IgD-negative memory B cell (primary cell): ENCODE results near the gene RAB40C. TPM values are rescaled to one million over a fixed set of nuclear protein-coding genes. Genes with fewer than 3 reads are reported as not detected.

Source experiments
- H3K27ac Mint-ChIP-seq, 3 donors: one replicate each; pipeline ENCODE4 v1.8.0; 2020 to 2022; ENCODE audit warnings: mild to moderate bottlenecking in 3 of 3, mixed read lengths in 3 of 3, moderate library complexity in 1 of 3
- H3K27me3 Mint-ChIP-seq: one replicate; pipeline ENCODE4 v1.8.0; 2021; ENCODE audit warnings: mixed read lengths
- H3K36me3 Mint-ChIP-seq: one replicate; pipeline ENCODE4 v1.8.0; 2020; ENCODE audit warnings: mild to moderate bottlenecking, mixed read lengths
- H3K4me1 Mint-ChIP-seq, 3 donors: one replicate each; pipeline ENCODE4 v1.8.0; 2020 to 2022; ENCODE audit warnings: mixed read lengths in 3 of 3, mild to moderate bottlenecking in 1 of 3
- H3K4me3 Mint-ChIP-seq, 4 donors: one replicate each; pipeline ENCODE4 v1.8.0; 2020 to 2022; ENCODE audit warnings: mild to moderate bottlenecking in 4 of 4, mixed read lengths in 4 of 4, moderate library complexity in 3 of 4
- H3K9me3 Mint-ChIP-seq, 3 donors: one replicate each; pipeline ENCODE4 v1.8.0; 2020 to 2021; ENCODE audit warnings: mixed read lengths in 3 of 3, mild to moderate bottlenecking in 1 of 3
- polyA plus RNA-seq: library from polyadenylated mRNA; unstranded; fragments of 300-500 nt; fragmentation: Illumina TruSeq; gene quantifications from one replicate; pipeline ENCODE4 v1.2.3, GENCODE V29; 2021

The RAB40C gene
- polyA plus RNA-seq, 1 donor from 2014 or later = 14.7 TPM

DNA sequence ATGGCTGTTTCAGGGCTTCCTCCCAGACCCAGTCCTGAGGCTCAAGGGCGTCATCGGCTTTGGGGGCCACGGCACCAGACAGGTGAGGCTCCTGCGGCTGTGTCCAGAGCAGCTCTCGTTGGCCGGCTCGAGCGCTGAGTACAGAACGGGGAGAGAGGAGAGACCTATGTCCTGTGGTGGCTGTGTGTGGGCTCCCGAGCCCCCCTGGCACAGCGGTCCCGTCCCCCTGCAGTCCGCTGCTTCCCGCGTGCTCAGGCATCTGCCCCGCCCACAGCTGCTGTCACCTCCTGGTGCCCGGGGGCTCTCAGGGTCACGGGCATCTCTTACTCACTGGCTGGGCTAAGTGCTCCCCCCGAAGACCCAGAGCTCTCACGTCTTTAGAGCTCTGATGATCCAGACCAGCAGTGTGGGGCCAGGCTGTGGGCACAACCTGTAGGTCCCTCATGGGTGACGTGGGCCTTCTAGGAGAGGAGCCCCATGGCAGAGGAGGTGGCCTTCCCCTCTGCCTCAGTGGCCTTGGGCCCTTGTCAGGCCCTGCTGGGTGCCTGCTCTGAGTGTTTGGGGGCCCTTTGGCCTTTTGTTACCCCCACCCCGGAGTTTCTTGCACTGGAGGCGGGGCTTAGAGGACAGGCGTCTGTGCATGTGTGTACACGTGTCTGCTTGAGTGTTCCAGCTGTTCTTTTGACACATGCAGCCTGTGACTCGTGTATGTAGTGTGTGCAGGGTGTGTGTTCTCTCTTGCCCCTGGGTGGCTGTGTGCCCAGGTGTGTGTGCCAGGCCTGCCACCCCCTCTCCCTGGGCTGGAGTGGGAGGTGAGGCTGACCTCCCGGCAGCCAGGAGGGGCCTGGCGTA, 62.8 kb downstream of the RAB40C start:
- Mint-ChIP-seq H3K9me3 (no peaks in the 10 kb centered on the region), H3K27ac (no peak overlapping the region), H3K4me1 (peaks cover 0 to 4% (median 2%) of the 10 kb centered on the region in 3 donors), H3K27me3 (no peaks in the 10 kb centered on the region), H3K36me3 (no peaks in the 10 kb centered on the region), H3K4me3 (peak overlapping the region in 2 of 4 donors; percentile 34 to 38)

DNA sequence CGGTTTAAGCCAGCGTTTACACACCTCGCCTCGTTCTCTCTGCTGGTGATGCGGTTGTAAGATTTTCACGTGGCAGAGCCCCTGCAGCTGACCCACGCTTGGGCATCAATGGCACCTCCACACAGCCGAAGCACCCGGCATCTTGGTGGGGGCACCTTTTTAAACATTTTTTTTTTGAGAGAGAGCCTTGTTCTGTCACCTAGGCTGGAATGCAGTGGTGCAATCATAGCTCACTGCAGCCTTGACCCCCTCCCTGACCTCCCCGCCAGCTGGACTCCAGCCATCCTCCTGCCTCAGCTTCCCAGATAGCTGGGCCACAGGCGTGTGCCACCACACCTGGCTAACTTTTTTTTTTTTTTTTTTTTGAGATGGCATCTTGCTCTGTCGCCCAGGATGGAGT, 64.2 kb downstream of the RAB40C start:
- H3K4me1 Mint-ChIP-seq = peaks cover 0 to 2% (median 0%) of the 10 kb centered on the region in 3 donors
- H3K9me3 Mint-ChIP-seq = no peaks in the 10 kb centered on the region
- no peaks in the 10 kb centered on the region for H3K36me3 Mint-ChIP-seq

DNA sequence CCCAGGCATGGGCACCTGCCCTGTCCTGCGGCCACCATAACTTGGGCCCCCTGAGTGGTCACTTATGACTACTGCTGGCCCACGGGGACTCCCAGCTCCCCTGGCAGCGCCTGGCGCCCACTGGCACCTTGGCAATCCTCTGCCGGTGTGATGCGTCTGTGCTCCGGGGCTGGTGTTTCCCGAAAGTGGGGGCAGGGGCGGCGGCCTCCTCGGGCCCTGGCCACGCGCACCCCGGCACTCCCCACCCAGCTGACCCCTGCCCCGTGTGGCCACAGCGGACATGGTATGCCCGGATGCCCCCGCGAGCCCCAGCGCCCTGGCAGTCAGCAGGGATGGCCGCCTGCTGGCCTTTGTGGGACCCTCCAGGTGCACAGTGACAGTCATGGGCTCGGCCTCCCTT, 67.6 kb downstream of the RAB40C start:
- H3K4me1 Mint-ChIP-seq = peaks cover 0 to 4% (median 0%) of the 10 kb centered on the region in 3 donors
- H3K4me3 Mint-ChIP-seq = no peak overlapping the region
- H3K9me3 Mint-ChIP-seq = no peaks in the 10 kb centered on the region
- H3K36me3 Mint-ChIP-seq = no peaks in the 10 kb centered on the region
- peak overlapping the region in 1 of 3 donors; percentile 85 for H3K27ac Mint-ChIP-seq
- no peaks in the 10 kb centered on the region for H3K27me3 Mint-ChIP-seq

More for the DNA sequence above, 64.2 kb downstream of the RAB40C start:
- Mint-ChIP-seq H3K27me3 (no peaks in the 10 kb centered on the region), H3K27ac (no peak overlapping the region), H3K4me3 (no peak overlapping the region)

DNA sequence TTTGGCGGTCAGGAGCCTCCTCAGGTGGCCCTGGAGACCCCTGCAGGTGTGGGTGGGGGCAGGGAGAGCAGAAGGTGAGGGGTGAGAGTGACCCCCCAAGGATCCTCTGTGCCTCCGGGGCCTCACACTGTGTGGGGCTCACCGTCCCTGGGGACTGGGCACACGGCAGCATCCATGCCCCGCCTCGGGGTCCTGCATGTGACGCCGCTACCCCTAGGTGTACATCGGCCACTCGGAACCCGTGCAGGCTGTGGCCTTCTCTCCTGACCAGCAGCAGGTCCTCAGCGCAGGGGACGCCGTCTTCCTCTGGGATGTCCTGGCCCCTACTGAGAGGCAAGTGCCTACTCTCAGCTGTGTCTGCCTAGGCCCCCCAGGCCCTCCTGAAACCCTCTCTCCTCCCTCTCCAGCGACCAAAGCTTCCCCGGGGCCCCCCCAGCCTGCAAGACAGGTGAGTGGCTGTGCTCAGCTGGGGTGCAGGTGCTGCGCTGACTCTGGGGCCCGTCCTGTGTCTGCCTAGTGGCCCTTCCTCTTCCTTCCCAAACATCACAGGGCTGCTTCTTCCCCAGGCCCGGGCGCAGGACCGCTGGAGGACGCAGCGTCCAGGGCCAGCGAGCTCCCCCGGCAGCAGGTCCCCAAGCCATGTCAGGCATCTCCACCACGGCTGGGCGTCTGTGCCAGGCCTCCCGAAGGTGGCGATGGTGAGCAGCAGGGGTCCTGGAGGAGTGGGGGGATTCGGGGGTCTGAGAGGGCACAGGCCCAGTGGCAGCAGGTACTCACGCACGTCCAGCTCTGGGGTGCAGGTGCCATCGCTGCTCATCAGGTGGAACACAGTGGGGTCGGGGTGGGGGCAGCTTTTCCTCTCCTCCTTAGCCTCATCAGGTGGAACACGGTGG, 69.1 kb downstream of the RAB40C start:
- Mint-ChIP-seq H3K36me3 (no peaks in the 10 kb centered on the region), H3K4me3 (no peak overlapping the region), H3K4me1 (peaks cover 0 to 4% (median 0%) of the 10 kb centered on the region in 3 donors), H3K27ac (no peak overlapping the region), H3K27me3 (no peaks in the 10 kb centered on the region), H3K9me3 (no peaks in the 10 kb centered on the region)

- no peaks in the 10 kb centered on the region for H3K27me3 Mint-ChIP-seq
These were observed 69.8 kb downstream of the RAB40C start for GRCh38 chr16:659618-660017.

GRCh38 chr16:660132-660458, 70.2 kb downstream of the RAB40C start:
- H3K36me3 Mint-ChIP-seq = no peaks in the 10 kb centered on the region
- H3K27ac Mint-ChIP-seq = no peak overlapping the region
- H3K4me1 Mint-ChIP-seq = peaks cover 0 to 4% (median 0%) of the 10 kb centered on the region in 3 donors
- H3K4me3 Mint-ChIP-seq = no peak overlapping the region
- no peaks in the 10 kb centered on the region for H3K9me3 Mint-ChIP-seq
- H3K27me3 Mint-ChIP-seq = no peaks in the 10 kb centered on the region

More at GRCh38 chr16:659618-660017, 69.8 kb downstream of the RAB40C start:
- Mint-ChIP-seq H3K4me3 (no peak overlapping the region), H3K36me3 (no peaks in the 10 kb centered on the region), H3K27ac (no peak overlapping the region), H3K4me1 (peaks cover 0 to 4% (median 0%) of the 10 kb centered on the region in 3 donors), H3K9me3 (no peaks in the 10 kb centered on the region)

GRCh38 chr16:660459-661183, 70.8 kb downstream of the RAB40C start:
- no peaks in the 10 kb centered on the region for H3K27me3 Mint-ChIP-seq
- H3K4me3 Mint-ChIP-seq = peak overlapping the region in 1 of 4 donors; percentile 45
- peaks cover 0 to 4% (median 0%) of the 10 kb centered on the region in 3 donors for H3K4me1 Mint-ChIP-seq
- no peaks in the 10 kb centered on the region for H3K9me3 Mint-ChIP-seq
- peak overlapping the region in 2 of 3 donors; percentile 76 to 85 for H3K27ac Mint-ChIP-seq
- H3K36me3 Mint-ChIP-seq = no peaks in the 10 kb centered on the region

- Mint-ChIP-seq H3K36me3 (no peaks in the 10 kb centered on the region), H3K27me3 (no peaks in the 10 kb centered on the region), H3K9me3 (no peaks in the 10 kb centered on the region), H3K4me3 (peak overlapping the region in 1 of 4 donors; percentile 45), H3K4me1 (peaks cover 0 to 4% (median 0%) of the 10 kb centered on the region in 3 donors), H3K27ac (peak overlapping the region in 2 of 3 donors; percentile 31 to 85)
These were observed 71.4 kb downstream of the RAB40C start for GRCh38 chr16:661184-661821.

DNA sequence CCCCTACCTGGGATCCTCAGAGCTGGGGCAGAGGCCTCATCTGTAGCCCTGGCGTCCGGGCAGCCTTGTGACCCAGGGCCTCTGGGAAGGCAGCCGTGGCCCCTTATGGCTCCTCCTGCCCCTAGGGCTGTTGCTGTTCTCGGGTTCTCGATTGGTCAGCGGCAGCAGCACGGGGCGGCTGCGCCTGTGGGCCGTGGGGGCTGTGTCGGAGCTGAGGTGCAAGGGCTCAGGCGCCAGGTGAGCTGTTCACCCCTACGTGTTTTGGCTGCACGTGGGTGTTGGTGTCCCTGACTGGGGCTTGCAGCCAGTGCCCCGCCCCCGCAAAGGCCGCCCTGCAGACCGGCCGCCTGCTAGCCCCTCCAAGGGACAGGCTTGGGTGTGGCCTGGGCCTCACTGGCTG, 72.2 kb downstream of the RAB40C start:
- H3K27me3 Mint-ChIP-seq = no peaks in the 10 kb centered on the region
- H3K4me3 Mint-ChIP-seq = no peak overlapping the region
- no peak overlapping the region for H3K27ac Mint-ChIP-seq
- H3K9me3 Mint-ChIP-seq = no peaks in the 10 kb centered on the region
- H3K4me1 Mint-ChIP-seq = peaks cover 0 to 4% (median 0%) of the 10 kb centered on the region in 3 donors
- no peaks in the 10 kb centered on the region for H3K36me3 Mint-ChIP-seq

DNA sequence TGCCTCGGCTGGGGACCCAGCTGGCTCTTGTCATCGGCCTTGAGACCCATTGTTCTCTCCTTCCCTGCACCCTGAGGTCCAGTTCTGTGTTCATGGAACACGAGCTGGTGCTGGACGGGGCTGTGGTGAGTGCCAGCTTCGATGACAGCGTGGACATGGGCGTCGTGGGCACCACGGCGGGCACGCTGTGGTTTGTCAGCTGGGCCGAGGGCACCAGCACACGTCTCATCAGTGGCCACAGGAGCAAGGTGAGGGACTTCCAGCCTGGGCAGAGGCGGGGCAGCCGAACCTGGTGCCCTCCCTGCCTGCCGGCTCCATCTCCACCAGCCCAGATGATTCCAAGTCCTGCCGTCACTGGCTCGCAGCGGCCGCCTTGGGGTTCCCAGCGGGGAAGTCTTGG, 72.7 kb downstream of the RAB40C start:
- no peak overlapping the region for H3K27ac Mint-ChIP-seq
- H3K36me3 Mint-ChIP-seq = no peaks in the 10 kb centered on the region
- H3K9me3 Mint-ChIP-seq = no peaks in the 10 kb centered on the region
- H3K4me3 Mint-ChIP-seq = no peak overlapping the region
- peaks cover 1 to 6% (median 2%) of the 10 kb centered on the region in 3 donors for H3K4me1 Mint-ChIP-seq
- no peaks in the 10 kb centered on the region for H3K27me3 Mint-ChIP-seq

DNA sequence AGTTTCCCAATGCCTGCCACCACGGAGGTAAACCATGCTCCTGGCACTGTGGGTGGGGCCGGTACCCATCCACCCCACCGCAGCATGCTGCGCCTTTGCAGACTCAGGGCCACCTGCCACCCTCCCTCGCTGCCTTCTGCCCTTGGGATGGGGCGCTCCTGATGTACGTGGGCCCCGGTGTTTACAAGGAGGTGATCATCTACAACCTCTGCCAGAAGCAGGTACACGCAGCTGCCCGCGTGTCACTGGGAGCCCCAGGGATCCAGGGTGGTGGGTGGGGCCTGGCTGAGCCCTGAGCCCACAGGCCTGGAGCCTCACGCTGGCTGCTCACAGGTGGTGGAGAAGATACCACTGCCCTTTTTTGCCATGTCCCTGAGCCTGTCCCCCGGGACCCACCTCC, 76.7 kb downstream of the RAB40C start:
- no peaks in the 10 kb centered on the region for H3K27me3 Mint-ChIP-seq
- no peak overlapping the region for H3K27ac Mint-ChIP-seq
- no peaks in the 10 kb centered on the region for H3K9me3 Mint-ChIP-seq
- no peak overlapping the region for H3K4me3 Mint-ChIP-seq
- peaks cover 3 to 5% (median 4%) of the 10 kb centered on the region in 3 donors for H3K4me1 Mint-ChIP-seq
- no peaks in the 10 kb centered on the region for H3K36me3 Mint-ChIP-seq

GRCh38 chr16:667113-667779, 77.4 kb downstream of the RAB40C start:
- H3K27ac Mint-ChIP-seq = peak overlapping the region; percentile 86 to 91 (median 91)

DNA sequence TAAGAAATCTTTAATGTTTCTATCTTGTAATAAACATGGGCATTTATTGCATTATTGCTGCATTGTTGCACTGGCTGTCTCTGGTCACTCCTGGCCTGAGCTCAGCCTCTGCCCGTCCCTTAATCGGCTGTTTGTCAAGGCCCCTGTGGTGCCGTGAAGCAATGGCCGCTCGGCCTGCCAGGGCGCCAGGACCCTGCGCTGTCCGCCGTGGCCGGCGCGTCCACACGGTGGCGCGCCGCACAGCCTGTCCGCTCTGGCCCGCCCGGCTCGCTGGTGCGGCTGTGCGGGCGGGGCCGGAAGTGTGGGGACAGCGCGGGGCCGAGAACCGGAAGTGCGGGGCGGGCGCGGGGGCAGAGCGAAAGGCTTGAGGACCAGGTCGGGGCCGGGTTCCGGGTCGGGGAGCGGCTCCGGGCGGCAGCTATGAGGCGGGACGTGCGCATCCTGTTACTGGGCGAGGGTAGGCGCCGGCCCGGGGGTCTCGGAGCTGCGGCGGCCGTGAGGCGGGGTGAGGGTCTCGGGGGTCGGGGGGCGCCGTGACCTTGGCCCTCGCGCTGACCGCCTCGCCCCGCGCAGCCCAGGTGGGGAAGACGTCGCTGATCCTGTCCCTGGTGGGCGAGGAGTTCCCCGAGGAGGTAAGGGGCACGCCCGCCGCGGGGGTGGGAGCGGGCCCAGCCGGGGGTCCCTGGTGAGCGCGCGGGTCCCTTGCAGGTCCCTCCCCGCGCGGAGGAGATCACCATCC, 78.1 kb downstream of the RAB40C start, which contains the start of gene RHOT2:
TSS of gene RHOT2 (plus strand) at position 353 of the 739 bp plus-strand sequence. CDS start at position 421, 68 bp downstream.
- Mint-ChIP-seq H3K4me3 (peak within 1 kb of the TSS; percentile 71 to 92 (median 79)), H3K9me3 (no peaks in the 10 kb centered on the region), H3K4me1 (peaks cover 3 to 5% (median 4%) of the 10 kb centered on the region in 3 donors), H3K36me3 (no peaks in the 10 kb centered on the region), H3K27ac (peak within 1 kb of the TSS; percentile 86 to 91 (median 91)), H3K27me3 (no peaks in the 10 kb centered on the region)

More at GRCh38 chr16:667113-667779, 77.4 kb downstream of the RAB40C start:
- Mint-ChIP-seq H3K27me3 (no peaks in the 10 kb centered on the region), H3K4me3 (peak overlapping the region; percentile 71 to 92 (median 79)), H3K36me3 (no peaks in the 10 kb centered on the region), H3K4me1 (peaks cover 3 to 5% (median 4%) of the 10 kb centered on the region in 3 donors), H3K9me3 (no peaks in the 10 kb centered on the region)
